Stomach (tissue), 9 donors: Measurements from ENCODE around the gene DMRT1. TPM values are rescaled to one million over a fixed set of nuclear protein-coding genes. Genes with fewer than 3 reads are reported as not detected.

Experiments
- DNase-seq, 2 donors: peaks; one replicate each; pipeline versions ENCODE4 v3.0.0 to v3.0.0-alpha.2; 2013 to 2019
- H3K27ac ChIP-seq, 5 donors: fragments of 200-600 bp in 4 of 5; sonication (generic) in 4 of 5; one replicate each; pipeline ENCODE4 v1.5.1; 2013 to 2019; ENCODE audit warnings: mild to moderate bottlenecking in 1 of 5, moderate library complexity in 1 of 5
- H3K27me3 ChIP-seq, 3 donors: fragments of 200-600 bp; sonication (generic); one replicate each; pipeline ENCODE4 v1.5.1; 2017 to 2019; ENCODE audit warnings: mixed run types in 1 of 3
- H3K36me3 ChIP-seq, 4 donors: fragments of 200-600 bp; sonication (generic); 1 replicate in 3 of 4; 2 replicates in 1 of 4; pipeline ENCODE4 v1.5.1; 2016 to 2019
- H3K4me1 ChIP-seq, 4 donors: fragments of 200-600 bp; sonication (generic); one replicate each; pipeline ENCODE4 v1.5.1; 2016 to 2019
- H3K4me3 ChIP-seq, 4 donors: fragments of 200-600 bp; sonication (generic) in 3 of 4; one replicate each; pipeline ENCODE4 v1.5.1; 2016 to 2019; ENCODE audit warnings: mild to moderate bottlenecking in 1 of 4
- H3K9me3 ChIP-seq, 4 donors: fragments of 200-600 bp; sonication (generic); one replicate each; pipeline ENCODE4 v1.5.1; 2016 to 2019
- EP300 ChIP-seq: sonication (generic); formaldehyde crosslinking; IDR thresholded peaks from one replicate; pipeline ENCODE4 v1.6.1; 2017; ENCODE audit warnings: antibody characterized with exemption
- POLR2A ChIP-seq, 4 donors: fragments of 450-650 bp; IDR thresholded peaks; one replicate each; pipeline ENCODE4 v1.6.1; 2016; ENCODE audit warnings: antibody characterized with exemption in 4 of 4, control low read depth in 2 of 4, mild to moderate bottlenecking in 1 of 4, moderate library complexity in 1 of 4
- POLR2AphosphoS5 ChIP-seq, 3 donors: sonication (generic); formaldehyde crosslinking; IDR thresholded peaks; one replicate each; pipeline ENCODE4 v1.6.1; 2016; ENCODE audit warnings: antibody characterized with exemption in 3 of 3
- WGBS, 5 donors: extraction: QIAGEN DNeasy Blood & Tissue Kit in 3 of 5; methylation state at CpG; one replicate each; pipeline versions ENCODE4 v1.1.5 to v1.1.7; 2013 to 2018; 5-methylcytosine and 5-hydroxymethylcytosine counted together
- intact Hi-C: fragments of 100-400 bp; cut with DNase I; formaldehyde crosslinking; loops from one replicate; pipeline ENCODE4 v1.15.1; 2023; ENCODE audit warnings: low total_unique reads
- polyA plus RNA-seq, 3 donors: library from polyadenylated mRNA; stranded (reverse); fragments of 200-250 nt; gene quantifications; one replicate each; pipeline ENCODE4 v1.2.3, GENCODE V29; 2013
- total RNA-seq, 5 donors: library from RNA; depleted of rRNA; stranded (reverse); fragments of >200 nt; gene quantifications; one replicate each; pipeline versions ENCODE4 v1.1.0 to v1.2.3, GENCODE V29; 2014 to 2016
- TF ChIP-seq, protein P1 (sequence below), 7 experiments: fragments of 450-650 bp in 4 of 7; fragments of 200-600 bp in 3 of 7; sonication (generic) in 3 of 7; IDR thresholded peaks; one replicate each; pipeline ENCODE4 v1.5.1; 2016 to 2019; ENCODE audit warnings: antibody characterized with exemption in 7 of 7, control low read depth in 2 of 7, mild to moderate bottlenecking in 1 of 7
- donor health status: healthy with polysubstance abuse.
- donor health status: Bipolar disorder and iron deficiency.
- donor health status: healthy.

DMRT1 gene
- total and polyA plus RNA-seq, 8 donors = not detected

DNA sequence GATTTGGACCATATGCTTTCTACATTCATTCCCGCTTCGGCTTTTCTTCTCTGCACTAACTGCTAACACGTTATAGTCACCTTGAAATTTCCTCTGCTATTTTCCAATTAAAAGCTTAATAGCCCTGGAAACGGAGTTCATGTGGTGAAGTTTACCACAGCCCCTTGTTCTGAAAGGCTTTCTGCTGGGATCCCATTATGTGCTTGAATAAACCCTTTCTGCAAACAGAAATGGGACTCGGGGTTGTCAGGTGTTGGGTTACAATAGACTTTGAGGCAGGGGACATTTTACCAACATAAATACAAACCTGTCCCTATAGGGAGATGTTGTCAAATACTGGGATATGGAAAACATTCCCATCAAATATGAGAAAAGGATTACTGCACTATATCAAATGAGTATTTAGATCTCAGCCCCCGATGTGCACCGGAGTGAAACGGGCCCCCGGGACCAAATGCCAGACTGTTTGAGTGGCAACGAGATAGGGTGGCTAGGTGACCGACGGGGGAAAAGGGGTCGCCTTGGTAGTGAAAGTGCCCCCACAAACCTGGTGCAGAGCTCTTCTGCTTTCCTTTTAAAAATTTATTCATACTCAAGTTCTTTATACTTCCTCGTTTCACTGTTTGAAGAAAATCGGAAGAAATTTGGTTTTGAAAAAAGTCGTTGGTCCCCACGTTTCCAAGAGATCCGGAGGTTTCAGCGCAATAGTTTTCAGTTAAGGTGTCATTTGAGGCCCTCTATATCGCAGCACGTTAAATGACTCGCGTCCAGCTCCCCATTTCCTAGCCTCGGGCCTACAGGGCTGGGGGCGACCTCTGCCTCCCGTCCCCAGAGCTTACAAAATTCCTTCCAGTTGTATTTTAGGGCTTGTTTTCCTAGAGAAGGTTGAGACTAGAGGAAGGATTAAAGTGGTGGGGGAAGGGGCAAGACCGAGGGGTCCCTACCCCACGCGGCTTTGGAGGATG is 132.8 kb downstream of the DMRT1 start:
- Histone ChIP-seq H3K4me3 (no peak overlapping the region), H3K9me3 (peaks cover 0 to 17% (median 3%) of the 10 kb centered on the region in 4 donors), H3K4me1 (peaks cover 31 to 62% (median 52%) of the 10 kb centered on the region in 4 donors), H3K27ac (no peak overlapping the region), H3K36me3 (no peaks in the 10 kb centered on the region), H3K27me3 (peaks cover 72 to 100% (median 100%) of the 10 kb centered on the region in 3 donors)
- no peak for DNase-seq
- WGBS, 5 donors = 10 to 15% (median 11%) methylated on average over 29 of the region's 29 CpGs
- intact Hi-C loops = no loop called here
- no peak for TF ChIP-seq POLR2AphosphoS5 (IDR thresholded peaks at IDR 0.05)
- no peak for TF ChIP-seq EP300
- TF ChIP-seq, protein P1, sequence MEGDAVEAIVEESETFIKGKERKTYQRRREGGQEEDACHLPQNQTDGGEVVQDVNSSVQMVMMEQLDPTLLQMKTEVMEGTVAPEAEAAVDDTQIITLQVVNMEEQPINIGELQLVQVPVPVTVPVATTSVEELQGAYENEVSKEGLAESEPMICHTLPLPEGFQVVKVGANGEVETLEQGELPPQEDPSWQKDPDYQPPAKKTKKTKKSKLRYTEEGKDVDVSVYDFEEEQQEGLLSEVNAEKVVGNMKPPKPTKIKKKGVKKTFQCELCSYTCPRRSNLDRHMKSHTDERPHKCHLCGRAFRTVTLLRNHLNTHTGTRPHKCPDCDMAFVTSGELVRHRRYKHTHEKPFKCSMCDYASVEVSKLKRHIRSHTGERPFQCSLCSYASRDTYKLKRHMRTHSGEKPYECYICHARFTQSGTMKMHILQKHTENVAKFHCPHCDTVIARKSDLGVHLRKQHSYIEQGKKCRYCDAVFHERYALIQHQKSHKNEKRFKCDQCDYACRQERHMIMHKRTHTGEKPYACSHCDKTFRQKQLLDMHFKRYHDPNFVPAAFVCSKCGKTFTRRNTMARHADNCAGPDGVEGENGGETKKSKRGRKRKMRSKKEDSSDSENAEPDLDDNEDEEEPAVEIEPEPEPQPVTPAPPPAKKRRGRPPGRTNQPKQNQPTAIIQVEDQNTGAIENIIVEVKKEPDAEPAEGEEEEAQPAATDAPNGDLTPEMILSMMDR (IDR thresholded peaks at IDR 0.05) = no peak
- no peak for TF ChIP-seq POLR2A (IDR thresholded peaks at IDR 0.05)

- Histone ChIP-seq H3K27me3 (peaks cover 64 to 100% (median 98%) of the 10 kb centered on the region in 3 donors), H3K9me3 (peaks cover 0 to 17% (median 3%) of the 10 kb centered on the region in 4 donors), H3K36me3 (no peaks in the 10 kb centered on the region), H3K27ac (no peak overlapping the region), H3K4me3 (no peak overlapping the region), H3K4me1 (peaks cover 31 to 53% (median 46%) of the 10 kb centered on the region in 4 donors)
- WGBS, 5 donors = 11 to 14% (median 13%) methylated on average over 20 to 24 of the region's 24 CpGs
- intact Hi-C loops = no loop called here
- no peak for DNase-seq
- TF ChIP-seq, protein P1 (IDR thresholded peaks at IDR 0.05) = no peak
- TF ChIP-seq POLR2AphosphoS5 (IDR thresholded peaks at IDR 0.05) (no peak), POLR2A (IDR thresholded peaks at IDR 0.05) (no peak), EP300 (no peak)
Measured at GRCh38 chr9:974996-975739, 133.7 kb downstream of the DMRT1 start.

GRCh38 chr9:975740-976257 is 134.3 kb downstream of the DMRT1 start:
- no peaks in the 10 kb centered on the region for H3K36me3 ChIP-seq
- peaks cover 31 to 47% (median 42%) of the 10 kb centered on the region in 4 donors for H3K4me1 ChIP-seq
- H3K4me3 ChIP-seq = no peak overlapping the region
- peaks cover 0 to 12% (median 3%) of the 10 kb centered on the region in 4 donors for H3K9me3 ChIP-seq
- intact Hi-C loops = no loop called here
- peaks cover 60 to 100% (median 95%) of the 10 kb centered on the region in 3 donors for H3K27me3 ChIP-seq
- DNase-seq = no peak
- TF ChIP-seq POLR2AphosphoS5 (IDR thresholded peaks at IDR 0.05) = no peak
- no peak overlapping the region for H3K27ac ChIP-seq
- WGBS, 5 donors = 7 to 13% (median 8%) methylated on average over 23 of the region's 23 CpGs

DNA sequence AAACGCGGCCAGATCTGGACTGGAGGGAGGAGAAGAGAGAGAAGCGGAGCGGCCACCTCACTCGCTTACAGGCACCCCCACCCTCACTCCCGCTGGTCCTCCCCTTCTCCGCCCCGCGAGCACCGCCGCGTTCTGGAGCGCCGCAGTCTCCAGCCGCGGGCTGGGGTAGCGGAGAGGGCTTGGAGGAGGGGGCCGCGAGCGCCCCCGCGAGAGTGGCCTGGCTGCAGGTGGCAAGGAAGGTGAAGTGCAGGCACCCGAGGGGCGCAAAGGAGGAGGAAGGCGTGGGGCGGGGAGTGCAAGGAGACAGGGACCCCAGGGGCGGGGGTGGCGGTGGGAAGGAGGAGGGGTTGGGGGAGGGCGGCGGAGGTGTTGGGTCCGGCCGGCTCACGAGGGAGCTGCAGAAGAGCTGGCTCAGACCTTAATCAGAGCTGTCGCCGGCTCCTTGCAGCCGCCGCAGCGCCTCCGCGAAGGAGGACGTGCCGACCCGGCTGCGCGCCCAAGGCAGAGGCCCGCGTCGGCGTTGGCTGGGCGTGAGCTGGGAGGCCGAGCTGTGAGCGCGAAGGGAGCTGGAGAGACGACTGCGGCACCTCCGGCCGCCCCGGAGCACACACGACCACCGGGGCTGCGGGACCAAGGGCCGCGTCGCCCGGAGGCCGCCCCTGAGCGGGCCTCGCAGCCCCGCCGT is 134.9 kb downstream of the DMRT1 start, which contains the start of gene DMRT3:
TSS of gene DMRT3 (plus strand) at position 398 of the 685 bp plus-strand sequence. CDS start 347 bp downstream, outside the sequence.
- peak within 1 kb of the TSS in 3 of 4 donors; percentile 12 to 37 (median 19) for H3K4me3 ChIP-seq
- 2 to 5% (median 3%) methylated on average over 19 to 70 of the region's 70 CpGs for WGBS, 5 donors
- peaks cover 60 to 100% (median 95%) of the 10 kb centered on the region in 3 donors for H3K27me3 ChIP-seq
- intact Hi-C loops = no loop called here
- peaks cover 0 to 6% (median under 1%) of the 10 kb centered on the region in 4 donors for H3K9me3 ChIP-seq
- TF ChIP-seq, protein P1 (IDR thresholded peaks at IDR 0.05) = no peak
- TF ChIP-seq POLR2AphosphoS5 (IDR thresholded peaks at IDR 0.05) = no peak
- TF ChIP-seq EP300 = no peak
- TF ChIP-seq POLR2A (IDR thresholded peaks at IDR 0.05) = no peak
- peak in 1 of 2 donors; percentile 65 for DNase-seq
- no peaks in the 10 kb centered on the region for H3K36me3 ChIP-seq
- no peak within 1 kb of the TSS for H3K27ac ChIP-seq
- peaks cover 29 to 41% (median 36%) of the 10 kb centered on the region in 4 donors for H3K4me1 ChIP-seq
